Esophagus muscularis mucosa (tissue), 3 donors: Measurements from ENCODE around the gene C22orf23.

Source experiments
- POLR2A ChIP-seq: fragments of 450-650 bp; IDR thresholded peaks from one replicate; pipeline ENCODE4 v1.6.1; 2017; ENCODE audit warnings: antibody characterized with exemption, moderate library complexity, mild to moderate bottlenecking, low read depth
- POLR2AphosphoS5 ChIP-seq, 2 donors: sonication (generic); formaldehyde crosslinking; IDR thresholded peaks; one replicate each; pipeline ENCODE4 v1.6.1; 2017; ENCODE audit warnings: antibody characterized with exemption in 2 of 2
- TF ChIP-seq, protein P1 (sequence below), 3 experiments: fragments of 200-600 bp in 2 of 3; fragments of 450-650 bp in 1 of 3; sonication (generic) in 2 of 3; IDR thresholded peaks; one replicate each; pipeline ENCODE4 v1.5.1; 2017 to 2019; ENCODE audit warnings: antibody characterized with exemption in 3 of 3, mild to moderate bottlenecking in 2 of 3, moderate library complexity in 1 of 3

DNA sequence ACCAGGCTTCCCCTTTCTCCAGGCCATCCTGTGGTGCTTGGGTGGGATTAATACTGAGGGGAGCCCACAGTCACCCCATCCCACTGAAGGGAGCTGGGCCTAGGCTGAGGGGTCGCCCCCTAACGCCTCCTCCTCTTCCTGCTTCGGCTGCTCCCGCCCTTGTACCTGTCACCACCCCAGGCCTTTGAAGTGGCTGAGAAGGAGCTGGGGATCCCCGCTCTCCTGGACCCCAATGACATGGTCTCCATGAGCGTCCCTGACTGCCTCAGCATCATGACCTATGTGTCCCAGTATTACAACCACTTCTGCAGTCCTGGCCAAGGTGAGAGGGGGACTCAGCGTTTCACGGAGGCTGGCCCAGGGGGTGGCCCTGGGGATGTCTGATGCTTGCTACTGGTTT is 41.2 kb downstream of the C22orf23 start:
- TF ChIP-seq POLR2AphosphoS5 (IDR thresholded peaks at IDR 0.05) = no peak
- TF ChIP-seq, protein P1, sequence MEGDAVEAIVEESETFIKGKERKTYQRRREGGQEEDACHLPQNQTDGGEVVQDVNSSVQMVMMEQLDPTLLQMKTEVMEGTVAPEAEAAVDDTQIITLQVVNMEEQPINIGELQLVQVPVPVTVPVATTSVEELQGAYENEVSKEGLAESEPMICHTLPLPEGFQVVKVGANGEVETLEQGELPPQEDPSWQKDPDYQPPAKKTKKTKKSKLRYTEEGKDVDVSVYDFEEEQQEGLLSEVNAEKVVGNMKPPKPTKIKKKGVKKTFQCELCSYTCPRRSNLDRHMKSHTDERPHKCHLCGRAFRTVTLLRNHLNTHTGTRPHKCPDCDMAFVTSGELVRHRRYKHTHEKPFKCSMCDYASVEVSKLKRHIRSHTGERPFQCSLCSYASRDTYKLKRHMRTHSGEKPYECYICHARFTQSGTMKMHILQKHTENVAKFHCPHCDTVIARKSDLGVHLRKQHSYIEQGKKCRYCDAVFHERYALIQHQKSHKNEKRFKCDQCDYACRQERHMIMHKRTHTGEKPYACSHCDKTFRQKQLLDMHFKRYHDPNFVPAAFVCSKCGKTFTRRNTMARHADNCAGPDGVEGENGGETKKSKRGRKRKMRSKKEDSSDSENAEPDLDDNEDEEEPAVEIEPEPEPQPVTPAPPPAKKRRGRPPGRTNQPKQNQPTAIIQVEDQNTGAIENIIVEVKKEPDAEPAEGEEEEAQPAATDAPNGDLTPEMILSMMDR (IDR thresholded peaks at IDR 0.05) = no peak
- no peak for TF ChIP-seq POLR2A
